ENCODE data around the gene TSPAN31. TPM values are rescaled to one million over a fixed set of nuclear protein-coding genes. Genes with fewer than 3 reads are reported as not detected.

Gene TSPAN31
- total and polyA plus RNA-seq, 2 of the 8 experiments (the other 6 are each of a cell fraction or from before 2014, with no cell fraction given): 15.8 to 31.4 TPM

DNA sequence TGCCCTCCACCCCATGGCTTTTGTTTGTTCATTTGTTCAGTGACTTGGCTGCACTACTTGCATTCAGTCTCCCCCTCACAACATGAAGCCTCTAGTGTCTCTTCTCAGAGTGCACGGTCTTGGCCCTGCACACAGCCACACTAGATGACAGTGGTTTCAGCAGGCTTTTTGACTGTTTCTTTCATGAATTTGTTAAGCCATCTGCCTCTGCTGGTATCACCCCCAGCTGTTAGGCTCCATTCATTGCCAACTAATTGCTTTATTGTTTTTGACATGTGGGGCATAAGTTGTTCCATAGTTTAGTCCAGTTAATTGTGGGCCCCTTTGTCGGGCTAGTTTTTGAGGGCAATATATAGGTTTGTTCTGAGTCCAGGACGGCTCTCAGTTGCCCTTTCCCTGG is 32.1 kb upstream of the TSPAN31 start (continued):
- TF ChIP-seq RFX5 (IDR thresholded peaks at IDR 0.05; ENCODE audit: borderline replicate concordance, low read depth, low read length): no peak

All from H1 (cell line).